ENCODE measurements around the gene TMEM126B. TPM values are rescaled to one million over a fixed set of nuclear protein-coding genes. Genes with fewer than 3 reads are reported as not detected.

The TMEM126B gene
- total and polyA plus RNA-seq, 2 of the 13 experiments (the other 11 are each of a cell fraction or from before 2014, with no cell fraction given) = 33.6 to 54.8 TPM

GRCh38 chr11:85647604-85648299 lies 19.4 kb downstream of the TMEM126B start, which contains the start of gene TMEM126A (continued):
- TF ChIP-seq ZNF468 (CRISPR knock-in tag; IDR thresholded peaks at IDR 0.05) = no peak
- TF ChIP-seq LRRFIP1 (CRISPR knock-in tag; conservative IDR thresholded peaks at IDR 0.05) = no peak
- peak; percentile 96 for TF ChIP-seq POLR2G (IDR thresholded peaks at IDR 0.05; ENCODE audit: low read depth, low read length)
- no peak for TF ChIP-seq SYNCRIP (IDR thresholded peaks at IDR 0.05; ENCODE audit: insufficient read depth, low read depth, low read length)
- no peak for TF ChIP-seq PTBP1 (IDR thresholded peaks at IDR 0.05; ENCODE audit: low read depth, low read length, poor library complexity, severe bottlenecking)
- no peak for TF ChIP-seq MAFG (CRISPR knock-in tag; IDR thresholded peaks at IDR 0.05)
- no peak for TF ChIP-seq MBNL3 (CRISPR knock-in tag; conservative IDR thresholded peaks at IDR 0.05)
- peak; percentile 37; the same call in 1 of the 2 replicates for TF ChIP-seq ZNF556 (CRISPR knock-in tag; IDR thresholded peaks at IDR 0.05; ENCODE audit: borderline replicate concordance)
- TF ChIP-seq FOXP1 (IDR thresholded peaks at IDR 0.05) = no peak
- no peak for TF ChIP-seq FOXP1 (CRISPR knock-in tag; IDR thresholded peaks at IDR 0.05)
- no peak for TF ChIP-seq GFI1 (CRISPR knock-in tag; IDR thresholded peaks at IDR 0.05; ENCODE audit: borderline replicate concordance)
- TF ChIP-seq RAD51 (IDR thresholded peaks at IDR 0.05; ENCODE audit: borderline replicate concordance) = no peak
- no peak for TF ChIP-seq ZNF704 (CRISPR knock-in tag; IDR thresholded peaks at IDR 0.05; ENCODE audit: borderline replicate concordance)
- peak; percentile 50; the same call in 1 of the 2 replicates for TF ChIP-seq SALL2 (CRISPR knock-in tag; IDR thresholded peaks at IDR 0.05)
- TF ChIP-seq NR2F6 (IDR thresholded peaks at IDR 0.05) = no peak
- TF ChIP-seq NR2F6 (CRISPR knock-in tag; IDR thresholded peaks at IDR 0.05) = no peak
- TF ChIP-seq ZNF841 (CRISPR knock-in tag; IDR thresholded peaks at IDR 0.05; ENCODE audit: borderline replicate concordance) = no peak
- TF ChIP-seq NONO (IDR thresholded peaks at IDR 0.05) = no peak
- peak; percentile 93 for TF ChIP-seq NONO (CRISPR knock-in tag; conservative IDR thresholded peaks at IDR 0.05)
- peak; percentile 42; the same call in 1 of the 2 replicates for TF ChIP-seq MEF2D (CRISPR knock-in tag; IDR thresholded peaks at IDR 0.05)
- TF ChIP-seq TMF1 (CRISPR knock-in tag; IDR thresholded peaks at IDR 0.05; ENCODE audit: low read depth) = no peak
- peak; percentile 87 for TF ChIP-seq KMT2A (CRISPR knock-in tag; IDR thresholded peaks at IDR 0.05)
- TF ChIP-seq NCOR1 (IDR thresholded peaks at IDR 0.05; ENCODE audit: borderline replicate concordance, low read length) = no peak
- no peak for TF ChIP-seq TOE1 (CRISPR knock-in tag; IDR thresholded peaks at IDR 0.05)
- TF ChIP-seq ZNF383 (CRISPR knock-in tag; IDR thresholded peaks at IDR 0.05; ENCODE audit: borderline replicate concordance) = no peak
- no peak for TF ChIP-seq ZNF335 (CRISPR knock-in tag; IDR thresholded peaks at IDR 0.05)
- peak; percentile 86 for TF ChIP-seq TBX2 (CRISPR knock-in tag; IDR thresholded peaks at IDR 0.05; ENCODE audit: borderline replicate concordance)
- TF ChIP-seq ZKSCAN8 (CRISPR knock-in tag; IDR thresholded peaks at IDR 0.05; ENCODE audit: borderline replicate concordance) = no peak
- no peak for TF ChIP-seq SOX13 (IDR thresholded peaks at IDR 0.05)
- no peak; a peak in 1 of 4 replicates for TF ChIP-seq SOX13 (CRISPR knock-in tag; conservative IDR thresholded peaks at IDR 0.05 in 1 of 2, IDR thresholded peaks at IDR 0.05 in 1 of 2)
- no peak for TF ChIP-seq CHCHD3 (CRISPR knock-in tag; IDR thresholded peaks at IDR 0.05)
